Memory B cell (primary cell): Measurements from ENCODE around the gene CACNA2D3.

ENCODE experiments used
- ATAC-seq: fragments of 150-1000 bp; cut with Tn5 transposase; 2 replicates; pipeline ENCODE4 v1.10.0; 2021; ENCODE audit warnings: low read depth, mild to moderate bottlenecking, moderate library complexity
- DNase-seq, 2 donors: peaks; one replicate each; pipeline ENCODE4 v3.0.0; 2022; ENCODE audit warnings: low spot score in 2 of 2
- H3K27ac Mint-ChIP-seq: one replicate; pipeline ENCODE4 v1.8.0; 2022; ENCODE audit warnings: mild to moderate bottlenecking, moderate library complexity, mixed read lengths
- H3K27me3 Mint-ChIP-seq: one replicate; pipeline ENCODE4 v1.8.0; 2022; ENCODE audit warnings: mixed read lengths
- H3K36me3 Mint-ChIP-seq: one replicate; pipeline ENCODE4 v1.8.0; 2022; ENCODE audit warnings: mild to moderate bottlenecking, mixed read lengths
- H3K4me1 Mint-ChIP-seq: one replicate; pipeline ENCODE4 v1.8.0; 2022; ENCODE audit warnings: mixed read lengths
- H3K4me3 Mint-ChIP-seq: one replicate; pipeline ENCODE4 v1.8.0; 2022; ENCODE audit warnings: mild to moderate bottlenecking, moderate library complexity, mixed read lengths
- H3K9me3 Mint-ChIP-seq: one replicate; pipeline ENCODE4 v1.8.0; 2022; ENCODE audit warnings: mixed read lengths

CACNA2D3 gene

DNA sequence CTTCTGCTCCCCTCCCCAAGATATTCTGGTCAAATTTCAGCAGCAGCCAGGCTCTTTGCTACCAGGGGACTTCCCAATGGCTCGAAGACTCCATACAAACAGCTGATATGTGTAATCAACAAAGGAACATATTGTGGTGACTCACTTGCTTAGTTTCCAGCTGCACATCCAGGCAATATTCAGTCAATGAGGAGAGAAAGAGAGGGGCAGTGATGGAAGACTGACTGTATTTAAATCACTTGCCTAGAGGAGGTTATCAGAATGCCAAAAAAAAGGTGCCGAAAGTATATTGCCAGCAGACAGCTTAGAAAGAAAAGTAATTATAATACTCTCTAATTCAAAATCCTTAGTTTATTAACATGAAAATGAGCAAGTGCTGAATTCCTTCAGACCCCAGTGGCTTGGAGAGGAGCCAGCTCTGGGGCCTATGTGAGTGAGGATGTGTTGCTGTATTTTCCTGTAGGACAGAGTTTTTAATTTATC, 569.0 kb downstream of the CACNA2D3 start:
- no peaks in the 10 kb centered on the region for H3K4me1 Mint-ChIP-seq

GRCh38 chr3:54696313-54696712, 574.0 kb downstream of the CACNA2D3 start:
- Mint-ChIP-seq H3K36me3 (no peaks in the 10 kb centered on the region), H3K4me1 (no peaks in the 10 kb centered on the region), H3K27me3 (no peaks in the 10 kb centered on the region), H3K4me3 (no peak overlapping the region), H3K9me3 (peaks cover 1% of the 10 kb centered on the region), H3K27ac (no peak overlapping the region)
- DNase-seq, result no peak
- ATAC-seq, result no peak

More for the DNA sequence above, 569.0 kb downstream of the CACNA2D3 start:
- no peak overlapping the region for H3K27ac Mint-ChIP-seq
- peaks cover 1% of the 10 kb centered on the region for H3K9me3 Mint-ChIP-seq
- H3K27me3 Mint-ChIP-seq, result no peaks in the 10 kb centered on the region
- no peaks in the 10 kb centered on the region for H3K36me3 Mint-ChIP-seq
- ATAC-seq (no peak), DNase-seq (no peak)
- no peak overlapping the region for H3K4me3 Mint-ChIP-seq

DNA sequence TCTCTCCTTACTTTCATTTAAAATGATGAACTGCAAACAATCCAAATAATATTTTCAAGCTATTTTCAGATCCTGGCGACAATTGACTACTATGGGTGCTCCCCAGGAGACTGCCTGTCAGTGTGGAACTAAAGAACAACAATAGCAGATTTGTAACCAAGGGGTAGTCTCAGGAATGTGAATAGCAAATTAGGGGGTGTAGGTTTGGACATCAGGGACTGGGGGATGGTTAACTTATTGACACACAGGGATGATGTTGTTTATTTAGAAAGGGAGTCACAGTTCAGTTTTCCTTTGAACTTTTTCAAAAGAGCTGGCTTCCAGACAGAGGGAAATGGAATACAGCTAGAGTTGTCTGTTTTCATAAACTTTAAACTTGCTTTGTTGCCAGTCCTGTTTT, 575.7 kb downstream of the CACNA2D3 start:
- Mint-ChIP-seq H3K36me3 (no peaks in the 10 kb centered on the region), H3K4me3 (no peak overlapping the region), H3K4me1 (no peaks in the 10 kb centered on the region), H3K9me3 (no peaks in the 10 kb centered on the region), H3K27ac (no peak overlapping the region), H3K27me3 (no peaks in the 10 kb centered on the region)
- no peak for ATAC-seq
- no peak for DNase-seq

DNA sequence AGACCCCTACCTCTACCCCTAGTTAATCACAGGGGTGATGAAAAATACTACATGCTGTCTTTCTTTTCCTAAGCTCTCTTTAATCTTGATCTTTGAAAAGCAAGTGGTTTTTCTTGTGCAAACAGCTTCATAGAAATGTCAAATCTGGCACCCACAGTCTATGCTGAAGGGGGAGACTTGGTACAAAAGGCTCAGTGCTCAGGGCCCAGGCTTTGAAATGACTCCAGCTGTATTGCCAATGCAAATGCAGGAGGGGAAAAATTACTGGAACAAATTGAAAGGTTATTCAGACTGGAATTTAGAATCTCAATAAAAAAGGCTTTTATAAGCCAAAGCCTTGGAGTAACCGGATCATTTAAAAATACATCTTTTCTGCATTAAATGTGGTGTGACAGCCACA, 581.6 kb downstream of the CACNA2D3 start:
- Mint-ChIP-seq H3K36me3 (no peaks in the 10 kb centered on the region), H3K27me3 (no peaks in the 10 kb centered on the region), H3K27ac (no peak overlapping the region), H3K4me3 (no peak overlapping the region), H3K9me3 (no peaks in the 10 kb centered on the region), H3K4me1 (no peaks in the 10 kb centered on the region)
- DNase-seq, result no peak
- no peak for ATAC-seq

- Mint-ChIP-seq H3K4me3 (no peak overlapping the region), H3K27ac (no peak overlapping the region), H3K4me1 (no peaks in the 10 kb centered on the region), H3K9me3 (no peaks in the 10 kb centered on the region), H3K36me3 (no peaks in the 10 kb centered on the region), H3K27me3 (no peaks in the 10 kb centered on the region)
- no peak for DNase-seq
- ATAC-seq, result no peak
Observed at GRCh38 chr3:54705730-54706129, 583.4 kb downstream of the CACNA2D3 start.

DNA sequence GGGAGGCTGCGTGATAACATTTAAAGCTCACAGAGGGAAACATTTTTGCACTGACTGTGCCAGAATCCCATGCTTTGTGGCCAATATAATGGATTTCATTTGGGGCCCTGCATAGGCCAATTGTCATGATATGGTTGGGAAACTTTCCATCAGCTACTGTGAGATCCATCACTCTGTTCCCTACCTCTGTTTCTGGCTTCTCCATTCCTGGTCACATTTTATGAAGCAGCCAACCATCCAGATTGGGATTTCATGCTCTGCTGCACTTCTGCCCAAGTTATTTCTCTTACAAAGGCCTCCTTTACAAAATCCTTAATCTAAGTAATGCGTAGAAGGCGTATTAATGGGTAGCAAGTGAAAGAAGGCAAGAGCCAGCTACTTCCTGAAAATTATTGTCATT, 584.4 kb downstream of the CACNA2D3 start:
- DNase-seq, result no peak
- no peak overlapping the region for H3K27ac Mint-ChIP-seq
- no peak for ATAC-seq
- no peaks in the 10 kb centered on the region for H3K36me3 Mint-ChIP-seq
- no peaks in the 10 kb centered on the region for H3K27me3 Mint-ChIP-seq
- H3K4me3 Mint-ChIP-seq, result no peak overlapping the region
- no peaks in the 10 kb centered on the region for H3K9me3 Mint-ChIP-seq
- no peaks in the 10 kb centered on the region for H3K4me1 Mint-ChIP-seq

DNA sequence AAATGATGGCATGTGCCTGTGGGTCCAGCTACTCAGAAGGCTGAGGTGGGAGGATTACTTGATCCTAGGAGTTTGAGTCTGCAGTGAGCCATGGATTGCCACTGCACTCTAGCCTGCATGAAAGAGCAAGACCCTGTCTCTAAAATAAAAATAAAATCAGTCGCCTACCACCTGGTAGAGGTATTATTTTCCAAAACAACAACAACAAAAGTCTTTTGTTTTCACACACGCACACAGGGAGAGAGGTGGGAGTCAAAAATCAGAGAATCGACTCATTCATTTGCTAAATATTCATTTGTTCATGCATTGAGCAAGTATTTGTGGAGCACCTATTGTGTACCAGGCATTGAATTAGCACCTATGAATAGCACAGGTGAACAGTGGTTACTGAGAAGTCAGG, 587.4 kb downstream of the CACNA2D3 start:
- Mint-ChIP-seq H3K27me3 (no peaks in the 10 kb centered on the region), H3K36me3 (no peaks in the 10 kb centered on the region), H3K9me3 (peaks cover 2% of the 10 kb centered on the region), H3K4me1 (no peaks in the 10 kb centered on the region), H3K27ac (no peak overlapping the region), H3K4me3 (no peak overlapping the region)
- no peak for DNase-seq
- no peak for ATAC-seq

DNA sequence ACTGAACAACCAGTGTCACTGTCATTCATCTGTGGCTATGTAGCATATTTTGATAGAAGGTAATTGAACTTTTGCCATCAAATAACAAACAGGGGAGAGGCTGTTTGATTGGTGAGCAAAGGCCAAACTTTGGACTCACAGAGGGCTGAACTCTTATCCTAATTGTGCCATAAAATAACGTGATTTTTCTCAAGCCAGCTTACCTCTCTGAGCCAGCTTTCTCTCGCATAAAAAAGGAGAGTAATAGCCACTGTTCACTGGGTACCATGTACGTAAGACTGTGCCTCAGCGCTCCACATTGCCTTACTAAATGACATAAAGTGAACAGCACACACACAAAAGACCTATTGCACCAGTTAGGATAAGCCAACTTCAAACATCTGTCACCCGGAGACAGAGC, 588.6 kb downstream of the CACNA2D3 start:
- DNase-seq, result no peak
- H3K4me3 Mint-ChIP-seq, result no peak overlapping the region
- H3K36me3 Mint-ChIP-seq, result no peaks in the 10 kb centered on the region
- no peak overlapping the region for H3K27ac Mint-ChIP-seq
- H3K27me3 Mint-ChIP-seq, result no peaks in the 10 kb centered on the region
- no peak for ATAC-seq
- no peaks in the 10 kb centered on the region for H3K4me1 Mint-ChIP-seq
- peaks cover 6% of the 10 kb centered on the region for H3K9me3 Mint-ChIP-seq

DNA sequence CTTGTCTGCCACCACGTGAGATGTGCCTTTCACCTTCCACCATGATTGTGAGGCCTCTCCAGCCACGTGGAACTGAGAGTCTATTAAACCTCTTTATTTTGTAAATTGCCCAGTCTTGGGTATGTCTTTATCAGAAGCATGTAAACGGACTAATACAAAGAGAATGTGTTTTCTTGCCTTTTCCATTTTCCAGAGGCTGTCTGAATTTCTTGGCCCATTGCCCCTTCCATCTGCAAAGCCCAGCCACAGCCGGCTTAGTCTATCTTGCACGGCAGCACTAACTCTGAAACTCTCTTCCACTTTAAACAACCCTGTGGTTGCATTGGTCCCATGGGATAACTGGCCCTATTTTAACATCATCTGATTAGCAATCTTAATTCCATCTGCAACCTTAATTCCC, 590.2 kb downstream of the CACNA2D3 start:
- Mint-ChIP-seq H3K27ac (no peak overlapping the region), H3K4me1 (no peaks in the 10 kb centered on the region), H3K9me3 (peaks cover 6% of the 10 kb centered on the region), H3K27me3 (no peaks in the 10 kb centered on the region), H3K4me3 (no peak overlapping the region), H3K36me3 (no peaks in the 10 kb centered on the region)
- DNase-seq (no peak), ATAC-seq (no peak)

DNA sequence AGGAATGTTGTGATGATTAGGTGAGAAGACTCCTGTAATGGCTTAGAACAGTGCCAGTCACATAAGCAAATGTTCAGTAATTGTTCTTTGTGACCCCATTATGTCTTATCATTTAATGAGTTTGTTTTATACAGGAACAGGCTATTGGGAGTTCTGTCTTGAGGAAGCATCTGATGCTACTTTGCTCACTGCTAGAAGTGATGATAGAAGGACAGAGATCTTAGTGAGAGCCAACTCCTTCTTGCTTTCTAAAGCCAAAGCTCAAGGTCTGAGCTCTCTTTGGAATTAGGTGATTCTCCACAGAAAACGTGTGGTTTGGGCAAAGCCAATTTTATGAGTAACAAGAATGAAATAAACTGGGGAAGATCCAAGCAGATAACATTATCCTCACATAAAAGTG, 590.7 kb downstream of the CACNA2D3 start:
- DNase-seq (no peak), ATAC-seq (no peak)
- no peak overlapping the region for H3K27ac Mint-ChIP-seq
- no peaks in the 10 kb centered on the region for H3K4me1 Mint-ChIP-seq
- H3K4me3 Mint-ChIP-seq, result no peak overlapping the region
- no peaks in the 10 kb centered on the region for H3K27me3 Mint-ChIP-seq
- no peaks in the 10 kb centered on the region for H3K36me3 Mint-ChIP-seq
- peaks cover 6% of the 10 kb centered on the region for H3K9me3 Mint-ChIP-seq

DNA sequence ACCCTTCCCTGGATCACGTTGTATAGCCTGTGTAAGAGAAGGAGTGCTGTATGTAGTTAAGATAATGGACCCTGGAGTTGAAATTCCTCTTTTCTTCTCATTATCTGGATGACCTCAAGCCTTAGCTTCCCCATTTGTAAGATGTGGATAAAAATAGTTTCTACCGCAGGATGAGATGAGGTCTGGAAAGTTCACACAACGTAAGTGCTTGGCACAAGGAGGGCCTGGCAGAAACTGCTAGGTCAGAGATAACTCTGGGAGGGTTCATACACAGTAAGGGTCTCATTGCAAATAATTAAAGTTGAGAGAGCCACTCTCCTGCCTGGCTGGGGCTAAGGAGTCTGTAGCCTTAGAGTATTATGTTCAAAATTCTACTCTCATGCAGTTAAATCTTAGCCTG, 591.1 kb downstream of the CACNA2D3 start:
- DNase-seq, result no peak
- no peaks in the 10 kb centered on the region for H3K4me1 Mint-ChIP-seq
- H3K27me3 Mint-ChIP-seq, result no peaks in the 10 kb centered on the region
- no peak for ATAC-seq
- H3K36me3 Mint-ChIP-seq, result no peaks in the 10 kb centered on the region
- H3K4me3 Mint-ChIP-seq, result no peak overlapping the region
- no peak overlapping the region for H3K27ac Mint-ChIP-seq
- peaks cover 6% of the 10 kb centered on the region for H3K9me3 Mint-ChIP-seq

DNA sequence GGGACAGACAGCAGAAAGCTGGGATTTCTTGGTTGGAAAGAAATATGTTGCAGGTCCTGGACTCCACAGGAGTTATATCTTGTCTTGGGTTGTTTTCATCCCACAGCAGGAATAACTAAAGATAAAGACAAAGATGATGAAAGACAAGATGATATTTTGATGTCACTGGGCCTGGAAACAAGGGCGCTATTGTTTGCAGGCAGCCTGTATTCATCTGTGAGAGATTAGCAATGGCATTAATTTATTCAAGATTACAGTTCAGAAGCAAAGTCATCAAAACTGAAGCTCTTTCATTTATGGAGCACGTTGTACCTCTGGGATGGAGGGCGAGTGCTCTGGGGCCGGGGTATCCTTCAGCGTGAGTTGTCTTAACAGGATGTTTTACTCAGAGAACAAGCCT, 591.7 kb downstream of the CACNA2D3 start:
- no peaks in the 10 kb centered on the region for H3K27me3 Mint-ChIP-seq
- H3K27ac Mint-ChIP-seq, result no peak overlapping the region
- no peaks in the 10 kb centered on the region for H3K4me1 Mint-ChIP-seq
- ATAC-seq (no peak), DNase-seq (no peak)
- H3K9me3 Mint-ChIP-seq, result peaks cover 6% of the 10 kb centered on the region
- H3K4me3 Mint-ChIP-seq, result no peak overlapping the region
- H3K36me3 Mint-ChIP-seq, result no peaks in the 10 kb centered on the region

- no peaks in the 10 kb centered on the region for H3K36me3 Mint-ChIP-seq
- H3K4me1 Mint-ChIP-seq, result no peaks in the 10 kb centered on the region
- ATAC-seq, result no peak
- peaks cover 5% of the 10 kb centered on the region for H3K27me3 Mint-ChIP-seq
- H3K27ac Mint-ChIP-seq, result no peak overlapping the region
- no peak overlapping the region for H3K4me3 Mint-ChIP-seq
- DNase-seq, result no peak
- peaks cover 6% of the 10 kb centered on the region for H3K9me3 Mint-ChIP-seq
Observed at GRCh38 chr3:54717506-54717905, 595.2 kb downstream of the CACNA2D3 start.

DNA sequence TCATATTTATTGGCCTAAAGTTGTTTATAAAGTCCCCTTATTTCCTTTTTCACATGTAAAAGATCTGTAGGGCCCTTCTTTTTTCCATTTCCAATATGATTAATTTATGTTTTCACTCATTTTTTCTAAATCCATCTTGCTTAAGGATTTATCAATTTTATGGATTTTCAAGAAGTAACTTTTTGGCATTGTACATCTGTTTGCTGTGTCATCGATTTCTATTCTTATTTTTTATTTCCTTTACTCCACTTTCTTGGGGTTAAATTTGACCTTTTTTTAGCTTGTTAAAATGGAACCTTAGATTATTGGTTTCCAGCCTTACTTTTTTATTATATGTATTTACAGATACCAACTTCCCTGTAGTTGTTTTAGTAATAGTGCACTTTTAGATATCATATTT, 597.6 kb downstream of the CACNA2D3 start:
- peaks cover 5% of the 10 kb centered on the region for H3K27me3 Mint-ChIP-seq
- DNase-seq, result no peak
- no peak for ATAC-seq

DNA sequence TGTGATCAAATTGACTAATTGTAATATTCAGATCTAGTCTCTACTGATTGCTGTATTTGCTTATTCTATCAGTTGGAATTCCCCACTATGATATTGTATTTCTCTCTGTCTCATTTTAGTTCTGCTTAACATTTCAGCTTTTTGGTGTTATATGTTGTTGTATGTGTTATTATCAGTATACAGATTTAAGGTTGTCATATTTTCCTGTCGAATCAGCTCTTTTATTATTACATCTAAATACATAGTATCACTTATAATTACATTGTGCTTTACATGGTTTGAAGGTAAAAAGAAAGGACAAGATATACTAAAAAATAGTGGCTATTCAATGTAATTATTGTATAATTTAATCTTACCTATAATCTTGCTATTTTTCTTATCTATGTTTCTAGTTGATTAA, 598.3 kb downstream of the CACNA2D3 start:
- H3K27ac Mint-ChIP-seq, result no peak overlapping the region

More for the DNA sequence above, 597.6 kb downstream of the CACNA2D3 start:
- H3K4me1 Mint-ChIP-seq, result no peaks in the 10 kb centered on the region
- no peaks in the 10 kb centered on the region for H3K36me3 Mint-ChIP-seq
- peaks cover 6% of the 10 kb centered on the region for H3K9me3 Mint-ChIP-seq
- H3K27ac Mint-ChIP-seq, result no peak overlapping the region
- no peak overlapping the region for H3K4me3 Mint-ChIP-seq

More for the DNA sequence above, 598.3 kb downstream of the CACNA2D3 start:
- H3K36me3 Mint-ChIP-seq, result no peaks in the 10 kb centered on the region
- no peak overlapping the region for H3K4me3 Mint-ChIP-seq
- H3K9me3 Mint-ChIP-seq, result peaks cover 3% of the 10 kb centered on the region
- no peaks in the 10 kb centered on the region for H3K4me1 Mint-ChIP-seq
- no peak for ATAC-seq
- no peak for DNase-seq
- H3K27me3 Mint-ChIP-seq, result peaks cover 5% of the 10 kb centered on the region
